Measurements from ENCODE around the gene ASIC2. TPM values are rescaled to one million over a fixed set of nuclear protein-coding genes. Genes with fewer than 3 reads are reported as not detected.

ASIC2 gene
- total RNA-seq, 1 experiment from 2014 or later, result not detected

GRCh38 chr17:33228548-33228947 lies 64.5 kb downstream of the ASIC2 start:
- no peak overlapping the region for H3K4me3 Mint-ChIP-seq (ENCODE audit: unreplicated experiment)
- H3K27ac Mint-ChIP-seq (ENCODE audit: low read depth, unreplicated experiment), result no peak overlapping the region
- DNase-seq (ENCODE audit: unreplicated experiment), result no peak
- no peaks in the 10 kb centered on the region for H3K36me3 Mint-ChIP-seq (ENCODE audit: insufficient read depth, unreplicated experiment)
- ChIA-PET POLR2A (interaction anchor here (0.6 to 1.2 kb wide), 2 partner anchors 57 to 765 kb away, joined by 3 read pairs; no protein-coding TSS in a partner anchor), CTCF (interaction anchor here (0.6 to 1.0 kb wide), 2 partner anchors 10 to 33 kb away, joined by 3 read pairs; no protein-coding TSS in a partner anchor)
- H3K27me3 Mint-ChIP-seq (ENCODE audit: insufficient read depth, unreplicated experiment), result peaks cover 18% of the 10 kb centered on the region
- no peaks in the 10 kb centered on the region for H3K4me1 Mint-ChIP-seq (ENCODE audit: insufficient read depth, unreplicated experiment)
- TF ChIP-seq, protein P1, sequence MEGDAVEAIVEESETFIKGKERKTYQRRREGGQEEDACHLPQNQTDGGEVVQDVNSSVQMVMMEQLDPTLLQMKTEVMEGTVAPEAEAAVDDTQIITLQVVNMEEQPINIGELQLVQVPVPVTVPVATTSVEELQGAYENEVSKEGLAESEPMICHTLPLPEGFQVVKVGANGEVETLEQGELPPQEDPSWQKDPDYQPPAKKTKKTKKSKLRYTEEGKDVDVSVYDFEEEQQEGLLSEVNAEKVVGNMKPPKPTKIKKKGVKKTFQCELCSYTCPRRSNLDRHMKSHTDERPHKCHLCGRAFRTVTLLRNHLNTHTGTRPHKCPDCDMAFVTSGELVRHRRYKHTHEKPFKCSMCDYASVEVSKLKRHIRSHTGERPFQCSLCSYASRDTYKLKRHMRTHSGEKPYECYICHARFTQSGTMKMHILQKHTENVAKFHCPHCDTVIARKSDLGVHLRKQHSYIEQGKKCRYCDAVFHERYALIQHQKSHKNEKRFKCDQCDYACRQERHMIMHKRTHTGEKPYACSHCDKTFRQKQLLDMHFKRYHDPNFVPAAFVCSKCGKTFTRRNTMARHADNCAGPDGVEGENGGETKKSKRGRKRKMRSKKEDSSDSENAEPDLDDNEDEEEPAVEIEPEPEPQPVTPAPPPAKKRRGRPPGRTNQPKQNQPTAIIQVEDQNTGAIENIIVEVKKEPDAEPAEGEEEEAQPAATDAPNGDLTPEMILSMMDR (IDR thresholded peaks at IDR 0.05; ENCODE audit: unreplicated experiment), result no peak
- intact Hi-C loops (cut with micrococcal nuclease), result no loop called here
- H3K9me3 Mint-ChIP-seq (ENCODE audit: unreplicated experiment), result no peaks in the 10 kb centered on the region
- no TSS peak for BruUV-seq (replicated peaks)

GRCh38 chr17:33227911-33228310 lies 65.2 kb downstream of the ASIC2 start:
- TF ChIP-seq, protein P1 (IDR thresholded peaks at IDR 0.05; ENCODE audit: unreplicated experiment), result no peak
- DNase-seq (ENCODE audit: unreplicated experiment), result no peak
- Mint-ChIP-seq H3K9me3 (ENCODE audit: unreplicated experiment) (no peaks in the 10 kb centered on the region), H3K36me3 (ENCODE audit: insufficient read depth, unreplicated experiment) (no peaks in the 10 kb centered on the region), H3K27me3 (ENCODE audit: insufficient read depth, unreplicated experiment) (peaks cover 18% of the 10 kb centered on the region), H3K4me3 (ENCODE audit: unreplicated experiment) (no peak overlapping the region), H3K4me1 (ENCODE audit: insufficient read depth, unreplicated experiment) (no peaks in the 10 kb centered on the region), H3K27ac (ENCODE audit: low read depth, unreplicated experiment) (no peak overlapping the region)
- ChIA-PET POLR2A (no interaction called here), CTCF (interaction anchor here (0.6 kb wide), 1 partner anchor 32 kb away, joined by 3 read pairs; no protein-coding TSS in a partner anchor)
- intact Hi-C loops (cut with micrococcal nuclease), result no loop called here
- BruUV-seq (replicated peaks), result no TSS peak

- DNase-seq (ENCODE audit: unreplicated experiment), result no peak
- intact Hi-C loops (cut with micrococcal nuclease), result no loop called here
- ChIA-PET POLR2A (no interaction called here), CTCF (interaction anchor here (0.6 kb wide), 1 partner anchor 161 kb away, joined by 3 read pairs; no protein-coding TSS in a partner anchor)
- TF ChIP-seq, protein P1 (IDR thresholded peaks at IDR 0.05; ENCODE audit: unreplicated experiment), result no peak
- Mint-ChIP-seq H3K4me3 (ENCODE audit: unreplicated experiment) (no peak overlapping the region), H3K36me3 (ENCODE audit: insufficient read depth, unreplicated experiment) (no peaks in the 10 kb centered on the region), H3K27me3 (ENCODE audit: insufficient read depth, unreplicated experiment) (peaks cover 18% of the 10 kb centered on the region), H3K27ac (ENCODE audit: low read depth, unreplicated experiment) (no peak overlapping the region), H3K9me3 (ENCODE audit: unreplicated experiment) (no peaks in the 10 kb centered on the region), H3K4me1 (ENCODE audit: insufficient read depth, unreplicated experiment) (no peaks in the 10 kb centered on the region)
- BruUV-seq (replicated peaks), result no TSS peak
Measured at GRCh38 chr17:33225994-33226393, 67.1 kb downstream of the ASIC2 start.

- H3K4me1 Mint-ChIP-seq (ENCODE audit: insufficient read depth, unreplicated experiment), result no peaks in the 10 kb centered on the region
- POLR2A ChIA-PET, result no interaction called here
- H3K36me3 Mint-ChIP-seq (ENCODE audit: insufficient read depth, unreplicated experiment), result no peaks in the 10 kb centered on the region
- H3K27ac Mint-ChIP-seq (ENCODE audit: low read depth, unreplicated experiment), result no peak overlapping the region
- no peak for DNase-seq (ENCODE audit: unreplicated experiment)
- H3K9me3 Mint-ChIP-seq (ENCODE audit: unreplicated experiment), result no peaks in the 10 kb centered on the region
- CTCF ChIA-PET, result interaction anchor here (0.6 kb wide), 1 partner anchor 161 kb away, joined by 3 read pairs; no protein-coding TSS in a partner anchor
- TF ChIP-seq, protein P1 (IDR thresholded peaks at IDR 0.05; ENCODE audit: unreplicated experiment), result no peak
- no peak overlapping the region for H3K4me3 Mint-ChIP-seq (ENCODE audit: unreplicated experiment)
- no TSS peak for BruUV-seq (replicated peaks)
- intact Hi-C loops (cut with micrococcal nuclease), result no loop called here
- H3K27me3 Mint-ChIP-seq (ENCODE audit: insufficient read depth, unreplicated experiment), result peaks cover 18% of the 10 kb centered on the region
Measured at GRCh38 chr17:33225509-33225908, 67.6 kb downstream of the ASIC2 start.
